GM19467 (cell line): ENCODE measurements around the gene CHRNA10.

Source experiments
- ATAC-seq: cut with Tn5 transposase; IDR thresholded peaks from one replicate; pipeline ENCODE4 v1.9.1; 2021; ENCODE audit warnings: mild to moderate bottlenecking, moderate library complexity; ENCODE audit not compliant: unreplicated experiment

CHRNA10 gene

DNA sequence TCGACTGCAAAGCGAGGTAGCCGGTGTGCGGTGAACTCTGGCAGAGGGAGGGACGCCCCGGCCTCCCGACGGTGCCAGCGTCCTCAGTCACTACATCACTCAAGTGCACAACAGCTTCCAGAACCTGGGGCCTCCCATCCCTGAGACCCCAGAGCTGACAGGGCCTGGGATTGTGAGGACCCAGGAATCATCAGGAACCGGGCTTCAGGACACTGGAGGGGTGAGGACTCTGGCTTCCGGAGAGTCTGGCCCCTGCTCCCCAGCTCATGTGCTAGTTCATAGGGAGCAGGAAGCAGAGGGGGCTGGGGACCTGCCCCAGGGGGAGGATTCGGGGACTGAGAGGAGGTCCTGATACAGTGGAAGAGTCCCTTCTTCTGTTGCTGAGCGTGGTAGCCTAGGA is 34.0 kb downstream of the CHRNA10 start:
- ATAC-seq, result no peak

DNA sequence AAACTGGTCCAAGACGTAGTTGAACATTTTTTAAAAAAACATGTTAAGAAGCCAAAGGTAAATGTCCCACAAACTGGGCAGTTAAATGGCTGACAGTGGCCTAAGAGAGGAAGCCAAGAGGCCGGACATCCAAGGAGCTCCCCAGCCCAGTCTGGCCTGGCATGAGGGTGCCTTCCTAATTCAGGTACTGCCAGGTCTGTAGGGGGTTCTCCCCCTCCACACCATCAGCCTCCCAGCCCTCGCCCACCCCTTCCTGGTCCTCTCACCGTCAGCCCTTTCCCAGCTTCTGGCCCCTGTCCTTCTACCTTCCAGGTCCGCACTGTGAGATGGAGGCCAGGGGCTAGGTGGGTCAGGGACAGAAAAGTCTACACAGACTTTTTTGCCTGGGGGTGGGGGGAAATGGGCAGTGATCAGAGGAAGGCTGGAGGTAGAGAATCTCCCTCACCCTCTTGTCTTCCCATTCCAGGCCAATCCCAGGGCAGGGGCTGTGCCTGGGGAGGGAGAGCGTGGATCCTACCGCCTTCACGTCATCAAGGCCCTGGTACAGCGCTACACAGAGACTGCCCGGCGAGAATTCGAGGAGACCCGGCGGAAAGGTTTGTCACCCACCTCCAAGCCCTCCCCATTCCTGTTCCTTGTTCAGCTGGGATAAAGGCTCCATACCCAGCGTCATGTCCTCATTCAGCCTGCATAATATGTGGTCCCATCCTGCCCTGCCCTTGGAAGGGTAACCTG is 35.4 kb downstream of the CHRNA10 start:
- ATAC-seq, result no peak

GRCh38 chr11:3632070-3632660 is 39.0 kb downstream of the CHRNA10 start:
- ATAC-seq, result no peak

DNA sequence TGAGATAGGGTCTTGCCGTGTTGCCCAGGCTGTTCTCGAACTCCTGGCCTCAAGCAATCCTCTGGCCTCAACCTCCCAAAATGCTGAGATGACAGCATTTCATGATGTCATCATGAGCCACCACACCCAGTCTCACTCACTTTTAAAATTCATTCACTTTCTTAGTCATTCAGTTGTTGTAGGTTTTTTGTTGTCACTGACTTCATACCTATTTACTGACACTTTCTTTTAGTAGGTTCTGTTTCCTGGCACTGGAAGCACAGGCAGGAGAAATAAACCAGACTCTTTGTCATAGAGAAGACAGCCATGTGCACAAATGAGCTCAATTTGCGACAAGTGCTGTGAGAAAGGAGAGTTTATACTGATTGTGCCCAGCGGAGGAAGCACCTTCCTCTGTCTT is 39.9 kb downstream of the CHRNA10 start:
- ATAC-seq, result no peak

- no peak for ATAC-seq
These were observed 43.9 kb downstream of the CHRNA10 start for GRCh38 chr11:3627291-3627690.

- ATAC-seq, result no peak
These were observed 44.8 kb downstream of the CHRNA10 start for GRCh38 chr11:3626250-3626960.

DNA sequence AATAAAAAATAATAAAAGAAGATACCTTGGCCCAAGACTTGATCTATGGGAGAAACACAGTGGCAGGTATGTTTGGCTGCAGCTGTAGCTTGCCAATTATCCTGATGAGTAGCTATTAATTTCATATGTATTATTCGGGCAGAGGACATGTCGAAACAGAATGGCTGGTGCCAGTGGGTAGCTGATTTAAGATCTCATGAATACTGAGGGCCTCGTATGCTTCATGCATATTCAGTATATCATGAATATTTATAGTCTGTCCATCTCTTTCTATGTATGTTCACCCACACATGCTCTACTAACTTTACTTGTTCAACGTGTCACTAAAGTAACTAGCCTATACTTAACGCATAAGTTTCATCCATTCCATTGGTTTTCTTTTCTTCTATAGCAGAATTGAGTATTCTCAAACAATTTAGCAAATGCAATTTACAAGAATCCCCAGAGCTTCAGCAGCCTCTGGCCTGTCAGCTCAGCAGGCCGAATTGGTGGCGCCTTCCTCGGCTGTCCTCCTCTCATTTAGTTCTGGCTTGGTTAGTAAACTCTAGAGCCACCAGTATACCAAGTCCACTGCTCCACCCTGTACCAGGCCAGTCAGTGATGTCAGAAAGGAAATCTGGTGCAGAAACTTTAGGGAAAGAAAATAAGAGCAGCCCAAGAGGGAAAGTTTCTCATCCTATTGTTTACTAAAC is 47.3 kb downstream of the CHRNA10 start:
- ATAC-seq, result no peak

GRCh38 chr11:3623121-3623520 is 48.1 kb downstream of the CHRNA10 start:
- ATAC-seq, result no peak

DNA sequence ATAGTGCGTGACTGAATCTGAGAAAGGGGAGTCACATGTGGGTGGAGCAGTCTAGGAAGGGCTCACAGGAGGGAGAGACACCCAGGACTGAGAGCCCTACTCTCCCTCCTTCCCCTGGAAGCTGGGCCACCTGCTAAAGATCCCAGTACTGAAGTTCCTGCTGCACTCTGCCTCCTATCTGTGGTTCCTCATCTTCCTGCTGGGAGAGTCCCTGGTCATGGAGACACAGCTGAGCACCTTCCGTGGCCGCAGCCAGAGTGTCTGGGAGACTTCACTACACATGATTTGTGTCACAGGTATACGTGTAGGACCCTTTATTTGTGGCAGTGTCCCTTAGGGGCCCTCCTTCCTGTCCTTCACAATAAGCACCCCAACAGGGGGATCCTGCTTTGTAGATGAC is 48.7 kb downstream of the CHRNA10 start:
- ATAC-seq, result no peak

DNA sequence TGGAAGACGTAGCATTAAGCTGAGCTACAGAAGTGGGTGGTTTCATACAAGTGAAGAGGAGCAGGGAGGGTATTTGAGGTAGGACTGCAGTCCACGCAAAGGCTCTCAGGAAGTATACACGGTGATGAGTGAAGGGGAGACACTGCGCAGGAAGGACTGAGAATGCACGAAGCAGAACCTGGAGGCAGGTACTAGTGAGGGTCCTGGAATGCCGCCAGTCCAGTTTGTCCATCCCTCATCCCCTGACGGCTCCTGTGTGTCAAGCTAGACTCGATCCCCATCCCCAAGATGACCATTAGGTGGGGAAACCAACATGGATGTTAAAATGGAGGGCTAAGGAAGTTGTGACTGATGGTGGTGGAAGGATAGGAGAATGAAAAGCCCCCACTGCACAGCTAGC is 53.2 kb downstream of the CHRNA10 start:
- ATAC-seq, result no peak

DNA sequence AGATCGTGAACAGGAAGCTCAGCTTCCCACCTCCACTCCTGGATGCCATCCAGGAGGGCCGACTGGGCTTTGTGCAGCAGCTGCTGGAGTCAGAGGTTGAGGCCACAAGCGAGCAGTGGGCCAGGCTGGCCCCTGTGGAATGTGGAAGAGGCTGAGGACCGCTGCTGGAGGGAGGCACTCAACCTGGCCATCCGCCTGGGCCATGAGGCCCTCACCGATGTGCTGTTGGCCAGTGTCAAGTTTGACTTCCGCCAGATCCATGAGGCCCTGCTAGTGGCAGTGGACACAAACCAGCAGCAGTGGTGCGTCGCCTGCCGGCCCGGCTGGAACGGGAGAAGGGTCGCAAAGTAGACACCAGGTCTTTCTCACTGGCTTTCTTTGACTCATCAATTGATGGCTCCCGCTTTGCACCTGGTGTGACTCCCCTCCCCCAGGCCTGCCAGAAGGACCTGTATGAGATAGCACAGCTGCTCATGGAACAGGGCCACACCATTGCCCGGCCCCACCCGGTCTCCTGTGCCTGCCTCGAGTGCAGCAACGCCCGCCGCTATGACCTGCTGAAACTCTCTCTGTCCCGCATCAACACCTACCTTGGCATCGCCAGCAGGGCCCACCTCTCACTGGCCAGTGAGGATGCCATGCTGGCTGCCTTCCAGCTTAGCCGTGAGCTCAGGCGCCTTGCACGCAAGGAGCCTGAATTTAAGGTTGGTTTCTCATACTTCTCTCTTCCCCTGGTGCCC is 54.3 kb downstream of the CHRNA10 start:
- no peak for ATAC-seq

DNA sequence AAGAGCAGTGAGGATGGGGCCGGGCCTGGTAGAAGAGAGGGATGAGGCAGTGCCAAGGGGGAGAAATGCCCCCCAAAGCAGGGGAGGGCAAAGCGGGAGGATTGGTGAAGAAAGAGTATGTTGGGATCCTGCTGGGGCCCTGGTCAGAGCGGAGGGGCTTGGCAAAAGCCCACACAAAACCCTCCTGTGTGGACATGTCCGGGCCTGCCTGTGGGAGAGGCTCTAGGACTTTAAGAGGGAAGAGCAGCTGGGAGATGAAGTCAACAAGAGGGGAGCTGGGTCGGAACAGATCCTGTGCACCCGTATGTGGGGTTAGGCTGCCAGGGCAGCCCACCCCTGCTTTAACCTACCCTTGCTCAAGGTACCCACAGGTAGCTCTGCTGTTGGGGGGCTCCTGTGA is 55.2 kb downstream of the CHRNA10 start:
- no peak for ATAC-seq
